TTC549 (cell line): ENCODE measurements around the gene RADX.

Experiments
- FAIRE-seq: peaks from 2 replicates; lab custom pipeline; 2012; peaks lifted over from hg19 to GRCh38; lab: Jason Lieb, UNC

Gene RADX

DNA sequence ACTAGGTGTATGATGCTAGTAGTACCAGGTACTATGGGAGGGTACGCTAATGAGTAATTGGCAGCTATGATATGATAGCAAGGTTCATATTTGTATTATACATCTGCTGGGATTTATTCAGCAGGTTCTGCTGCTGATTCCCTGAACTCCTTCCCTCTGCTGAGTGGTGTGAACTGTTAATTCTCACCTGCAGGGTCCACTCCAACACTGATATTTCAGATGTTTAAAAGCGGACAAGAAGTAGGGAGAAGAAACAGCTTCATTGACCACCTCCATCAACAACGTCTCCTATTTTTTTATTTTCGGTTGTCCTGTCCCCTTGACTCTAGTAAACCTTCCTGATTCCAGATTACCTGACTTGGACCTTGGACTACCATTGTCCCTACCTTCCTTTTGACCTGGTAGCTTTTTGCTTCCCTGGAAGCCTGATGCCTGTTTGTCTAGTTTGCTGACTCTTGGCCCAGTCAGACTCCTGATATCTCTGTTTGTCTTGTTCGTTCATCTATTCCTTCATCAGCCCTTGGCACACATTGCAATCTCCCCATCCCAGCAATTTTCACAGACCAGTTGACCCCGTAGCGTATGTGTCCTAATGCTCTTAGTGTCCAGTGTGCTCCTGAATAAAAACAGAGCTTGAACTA lies 80.8 kb downstream of the RADX start:
- no peak for FAIRE-seq

GRCh38 chrX:106696502-106696901 lies 84.7 kb downstream of the RADX start:
- no peak for FAIRE-seq

- no peak for FAIRE-seq
Observed at GRCh38 chrX:106698693-106699092, 86.9 kb downstream of the RADX start.

DNA sequence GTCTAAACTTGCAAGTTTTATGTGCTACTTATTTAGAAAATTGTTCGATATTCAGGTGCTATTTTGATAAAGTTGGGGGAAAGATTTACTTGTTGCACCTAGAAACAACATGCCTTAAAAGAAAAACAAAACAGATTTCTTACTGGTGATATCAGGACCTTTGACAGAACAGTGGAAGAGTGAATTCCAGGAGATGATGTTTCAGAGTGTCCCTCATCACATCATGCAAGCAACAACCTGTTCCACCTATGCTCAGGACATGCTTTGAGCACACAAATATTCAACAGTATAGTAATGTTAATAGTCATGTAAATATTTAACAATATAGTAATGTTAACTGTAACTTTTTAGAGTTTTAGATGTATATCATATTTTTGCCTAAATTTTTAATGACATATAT lies 90.9 kb downstream of the RADX start:
- no peak for FAIRE-seq

- FAIRE-seq = no peak
Observed at GRCh38 chrX:106706466-106706865, 94.7 kb downstream of the RADX start.

- FAIRE-seq = no peak
Observed at GRCh38 chrX:106707771-106708454, 96.1 kb downstream of the RADX start.

DNA sequence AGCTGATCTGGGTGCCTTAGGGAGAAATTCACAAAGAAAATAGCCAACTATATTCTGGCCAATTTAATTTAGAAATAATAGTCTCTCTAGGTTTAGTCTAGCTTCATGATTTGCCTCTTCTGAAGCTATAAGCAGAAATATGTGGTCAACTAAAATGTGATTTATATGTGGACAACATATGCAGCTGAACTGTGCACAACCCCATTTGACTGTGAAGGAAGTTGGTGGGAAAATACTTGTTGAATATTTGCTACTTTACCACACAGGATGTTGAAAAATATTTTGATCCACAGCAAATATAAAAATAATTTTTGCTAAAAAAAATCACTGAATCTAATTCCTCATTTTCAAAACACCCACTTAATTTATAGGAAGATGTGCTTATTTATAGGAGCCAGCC lies 99.0 kb downstream of the RADX start:
- no peak for FAIRE-seq

- FAIRE-seq = no peak
Observed at GRCh38 chrX:106711375-106711774, 99.6 kb downstream of the RADX start.

GRCh38 chrX:106716004-106716403 lies 104.2 kb downstream of the RADX start:
- no peak for FAIRE-seq

DNA sequence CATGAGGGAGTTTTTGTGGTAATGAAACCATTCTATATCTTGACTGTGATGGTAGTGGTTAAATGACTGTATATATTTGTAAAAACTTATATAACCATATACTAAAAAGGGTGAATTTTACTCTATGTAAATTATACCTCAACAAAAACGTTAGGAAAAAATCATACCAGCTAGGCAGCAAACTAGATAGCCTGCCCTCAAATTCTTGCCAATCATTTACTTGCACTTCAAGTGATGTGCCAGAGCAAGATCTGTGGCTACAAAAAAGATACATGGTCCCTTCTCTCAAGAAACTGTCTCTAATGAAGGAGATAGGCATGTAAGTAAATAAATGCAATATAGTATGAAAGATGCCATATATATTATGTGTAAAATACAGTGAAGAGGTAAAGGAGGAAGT lies 104.7 kb downstream of the RADX start:
- no peak for FAIRE-seq

- FAIRE-seq = no peak
Observed at GRCh38 chrX:106718709-106719108, 106.9 kb downstream of the RADX start.

DNA sequence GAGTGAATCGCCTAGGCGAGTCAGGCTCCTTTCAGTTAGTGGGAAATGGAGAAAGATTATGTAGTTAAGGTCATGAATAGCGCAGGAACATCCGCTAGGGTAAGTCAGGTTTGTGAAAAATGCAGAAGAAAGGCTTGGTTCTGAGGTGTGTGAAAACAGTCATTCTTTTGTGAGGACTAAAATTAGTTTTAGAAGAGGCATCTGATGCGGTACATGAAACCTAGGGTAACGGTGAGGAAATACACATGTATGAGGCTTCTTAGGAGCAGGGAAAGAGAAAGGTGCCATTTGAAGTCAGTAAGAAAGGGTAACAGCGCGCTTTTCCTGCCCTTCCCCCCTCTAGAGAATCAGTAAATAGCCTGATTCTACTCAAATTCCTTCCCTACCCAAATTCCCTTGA lies 114.2 kb downstream of the RADX start:
- FAIRE-seq = no peak

DNA sequence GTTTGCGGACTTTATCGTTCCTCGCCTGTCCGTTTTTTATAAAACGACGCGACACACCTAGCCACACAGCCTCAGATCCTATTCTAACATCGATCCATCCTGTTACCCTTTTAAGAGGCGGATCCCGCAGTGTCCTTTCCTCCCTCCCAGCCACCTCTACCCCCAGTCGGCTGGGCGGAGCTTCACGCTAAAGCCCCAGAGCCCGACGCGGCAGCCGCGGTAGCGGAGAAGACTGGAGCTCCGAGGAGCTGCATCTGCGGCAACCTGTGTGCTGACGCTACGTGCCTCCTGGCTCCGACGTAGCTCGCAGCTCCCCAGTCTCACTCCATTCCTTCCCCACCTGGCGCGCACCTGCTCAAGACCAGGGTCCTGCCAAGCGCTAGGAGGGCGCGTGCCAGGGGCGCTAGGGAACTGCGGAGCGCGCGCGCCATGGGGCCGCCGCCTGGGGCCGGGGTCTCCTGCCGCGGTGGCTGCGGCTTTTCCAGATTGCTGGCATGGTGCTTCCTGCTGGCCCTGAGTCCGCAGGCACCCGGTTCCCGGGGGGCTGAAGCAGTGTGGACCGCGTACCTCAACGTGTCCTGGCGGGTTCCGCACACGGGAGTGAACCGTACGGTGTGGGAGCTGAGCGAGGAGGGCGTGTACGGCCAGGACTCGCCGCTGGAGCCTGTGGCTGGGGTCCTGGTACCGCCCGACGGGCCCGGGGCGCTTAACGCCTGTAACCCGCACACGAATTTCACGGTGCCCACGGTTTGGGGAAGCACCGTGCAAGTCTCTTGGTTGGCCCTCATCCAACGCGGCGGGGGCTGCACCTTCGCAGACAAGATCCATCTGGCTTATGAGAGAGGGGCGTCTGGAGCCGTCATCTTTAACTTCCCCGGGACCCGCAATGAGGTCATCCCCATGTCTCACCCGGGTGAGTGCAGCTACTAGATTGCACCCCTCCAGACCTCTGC lies 115.0 kb downstream of the RADX start, which contains the start of gene RNF128:
Gene RNF128, plus strand, starts transcription at position 217 of the 953 bp plus-strand sequence. Its CDS starts 213 bp downstream, at position 430.
- no peak for FAIRE-seq

GRCh38 chrX:106728337-106728736 lies 116.6 kb downstream of the RADX start:
- FAIRE-seq = no peak
